Large intestine (tissue), 3 donors: ENCODE measurements around the gene RAB20. TPM values are rescaled to one million over a fixed set of nuclear protein-coding genes. Genes with fewer than 3 reads are reported as not detected.
"Not testable (repeated sequence)": the region's sequence is repeated elsewhere in the genome, so short reads cannot be mapped to it uniquely, and the experiment has no call there.

ENCODE experiments used
- DNase-seq, 2 donors: peaks; one replicate each; pipeline versions ENCODE4 v3.0.0 to v3.0.0-alpha.2; 2013
- H3K27ac ChIP-seq: one replicate; pipeline ENCODE4 v1.5.1; 2013; ENCODE audit warnings: low read length
- H3K27me3 ChIP-seq: 2 replicates; pipeline ENCODE4 v1.6.1; 2013; ENCODE audit warnings: low read length; ENCODE audit not compliant: control insufficient read depth, insufficient read depth
- H3K36me3 ChIP-seq: 2 replicates; pipeline ENCODE4 v1.6.1; 2013; ENCODE audit warnings: low read length; ENCODE audit not compliant: control insufficient read depth, insufficient read depth
- H3K4me1 ChIP-seq: one replicate; pipeline ENCODE4 v1.6.1; 2013; ENCODE audit warnings: low read length; ENCODE audit not compliant: control insufficient read depth, insufficient read depth
- H3K4me3 ChIP-seq: one replicate; pipeline ENCODE4 v1.5.1; 2013; ENCODE audit warnings: low read length
- H3K9me3 ChIP-seq: one replicate; pipeline ENCODE4 v1.6.1; 2013; ENCODE audit warnings: mild to moderate bottlenecking, low read depth, low read length, moderate library complexity; ENCODE audit not compliant: control insufficient read depth
- WGBS: methylation state at CpG from one replicate; pipeline ENCODE4 v1.1.5; 2013; ENCODE audit warnings: low lambda C conversion rate; ENCODE audit not compliant: insufficient coverage; 5-methylcytosine and 5-hydroxymethylcytosine counted together
- polyA plus RNA-seq: library from polyadenylated mRNA; unstranded; fragments of 120-200 nt; gene quantifications from one replicate; pipeline ENCODE4 v1.2.1, GENCODE V29; 2013

RAB20 gene
- polyA plus RNA-seq, 1 donor: 23.9 TPM

DNA sequence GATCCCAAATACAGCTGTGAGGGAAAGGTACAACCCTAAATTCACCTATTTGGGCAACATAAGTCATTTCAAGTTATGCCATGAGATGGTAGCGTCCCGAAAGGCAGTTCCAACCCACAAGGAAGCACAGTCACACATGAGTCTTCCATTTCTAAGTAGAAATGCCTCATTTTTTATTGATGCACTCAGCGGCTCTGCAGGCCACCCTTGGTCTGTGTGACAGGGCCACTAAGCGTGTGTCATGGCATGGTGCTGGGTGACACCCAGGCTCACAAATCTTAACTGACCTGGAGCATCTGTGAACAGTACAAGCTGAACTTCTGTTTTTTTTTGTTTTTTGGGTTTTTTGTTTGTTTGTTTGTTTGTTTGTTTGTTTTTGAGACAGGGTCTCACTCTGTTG is 15.1 kb downstream of the RAB20 start:
- Histone ChIP-seq H3K4me1 (peaks cover 14% of the 10 kb centered on the region), H3K36me3 (peaks cover 10% of the 10 kb centered on the region), H3K27ac (no peak overlapping the region), H3K4me3 (no peak overlapping the region), H3K27me3 (no peaks in the 10 kb centered on the region), H3K9me3 (no peaks in the 10 kb centered on the region)
- DNase-seq: no peak
- WGBS: 100% methylated on average over 1 of the region's 4 CpGs

DNA sequence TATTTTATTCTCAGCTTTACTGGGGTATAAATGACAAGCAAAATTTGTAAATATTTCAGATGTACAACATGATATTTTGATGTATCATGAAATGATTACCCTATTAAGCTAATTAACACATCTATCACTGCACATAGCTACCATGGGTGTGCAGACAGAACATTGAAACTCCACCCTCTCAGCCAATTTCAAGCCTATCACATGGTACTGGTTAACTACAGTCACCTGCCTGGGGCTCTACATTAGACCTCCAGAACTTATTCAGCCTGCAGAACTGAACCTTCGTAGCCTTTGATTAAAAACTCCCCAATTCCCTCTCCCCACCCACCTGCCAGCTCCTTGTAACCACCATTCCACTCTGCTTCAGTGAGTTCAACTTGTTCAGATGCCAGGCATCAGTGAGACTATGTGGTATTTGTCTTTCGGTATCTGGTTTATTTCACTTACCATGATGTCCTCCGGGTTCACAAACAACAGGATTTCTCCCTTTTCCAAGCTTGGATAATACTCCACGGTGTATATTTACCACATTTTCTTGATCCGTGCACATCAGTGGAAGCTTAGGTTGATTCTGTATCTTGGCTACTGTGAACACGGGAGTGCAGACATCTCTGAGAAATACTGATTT is 19.2 kb downstream of the RAB20 start:
- H3K27ac ChIP-seq: no peak overlapping the region
- no peaks in the 10 kb centered on the region for H3K9me3 ChIP-seq
- DNase-seq: no peak
- 76% methylated on average over 4 of the region's 6 CpGs for WGBS
- peaks cover 9% of the 10 kb centered on the region for H3K36me3 ChIP-seq
- H3K27me3 ChIP-seq: no peaks in the 10 kb centered on the region
- H3K4me3 ChIP-seq: no peak overlapping the region
- peaks cover 13% of the 10 kb centered on the region for H3K4me1 ChIP-seq

DNA sequence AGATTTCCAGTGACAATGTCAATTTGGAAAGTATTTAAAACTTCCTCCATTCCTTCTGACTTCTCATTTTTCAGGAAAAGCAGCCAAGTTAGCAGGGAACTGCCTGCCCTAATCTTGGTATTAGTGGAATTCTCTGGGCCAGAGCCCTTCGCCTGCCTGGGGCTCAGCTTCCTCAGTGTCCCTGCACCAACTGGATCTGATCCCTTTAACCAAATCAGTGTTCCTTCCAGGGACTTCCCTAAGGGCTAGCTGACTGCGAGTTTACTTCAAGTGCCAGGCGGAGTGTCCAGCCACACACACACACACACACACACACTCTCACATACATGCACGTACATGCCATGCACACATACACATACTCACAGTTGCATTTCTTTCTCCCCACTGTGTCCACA is 20.0 kb downstream of the RAB20 start:
- no peak overlapping the region for H3K27ac ChIP-seq
- peaks cover 4% of the 10 kb centered on the region for H3K36me3 ChIP-seq
- DNase-seq: no peak
- peaks cover 13% of the 10 kb centered on the region for H3K4me1 ChIP-seq
- H3K27me3 ChIP-seq: no peaks in the 10 kb centered on the region
- no CpG with 5 or more reads among the region's 4 CpGs for WGBS
- no peaks in the 10 kb centered on the region for H3K9me3 ChIP-seq
- H3K4me3 ChIP-seq: no peak overlapping the region

DNA sequence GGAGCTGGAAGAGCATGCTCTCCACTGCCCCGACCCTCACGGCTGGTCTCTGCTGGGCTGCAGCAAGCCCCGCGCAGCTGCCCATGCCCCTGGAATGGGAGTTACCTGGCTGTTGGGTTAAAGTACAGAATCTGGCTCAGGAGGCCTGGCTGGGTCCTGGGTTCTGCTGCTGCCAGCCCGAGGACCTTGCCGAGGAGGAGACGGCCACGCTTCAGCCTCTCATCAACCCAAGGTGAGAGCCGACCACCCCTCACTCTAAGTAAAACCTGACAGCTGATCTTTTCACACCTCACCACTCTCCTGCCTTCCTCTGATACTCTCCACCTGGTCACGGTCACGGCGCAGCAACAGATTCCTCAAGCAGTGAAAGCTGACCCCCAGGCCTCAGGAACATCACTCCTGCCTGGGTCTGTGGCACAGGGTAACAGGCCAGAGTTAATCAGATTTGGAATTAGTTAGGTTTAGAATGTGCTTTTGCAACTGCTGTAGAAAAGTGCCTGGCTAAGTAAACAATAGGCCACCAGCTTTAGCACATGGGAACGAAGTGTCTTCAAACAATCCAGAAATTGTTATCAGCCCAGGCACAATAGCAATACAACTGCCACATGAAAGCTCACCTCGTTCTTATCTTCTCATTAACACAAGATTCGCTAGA is 20.5 kb downstream of the RAB20 start:
- Histone ChIP-seq H3K27me3 (no peaks in the 10 kb centered on the region), H3K4me1 (peaks cover 13% of the 10 kb centered on the region), H3K27ac (no peak overlapping the region), H3K36me3 (peaks cover 8% of the 10 kb centered on the region), H3K4me3 (no peak overlapping the region), H3K9me3 (no peaks in the 10 kb centered on the region)
- DNase-seq: peak in 1 of 2 donors; percentile 35
- no CpG with 5 or more reads among the region's 15 CpGs for WGBS

DNA sequence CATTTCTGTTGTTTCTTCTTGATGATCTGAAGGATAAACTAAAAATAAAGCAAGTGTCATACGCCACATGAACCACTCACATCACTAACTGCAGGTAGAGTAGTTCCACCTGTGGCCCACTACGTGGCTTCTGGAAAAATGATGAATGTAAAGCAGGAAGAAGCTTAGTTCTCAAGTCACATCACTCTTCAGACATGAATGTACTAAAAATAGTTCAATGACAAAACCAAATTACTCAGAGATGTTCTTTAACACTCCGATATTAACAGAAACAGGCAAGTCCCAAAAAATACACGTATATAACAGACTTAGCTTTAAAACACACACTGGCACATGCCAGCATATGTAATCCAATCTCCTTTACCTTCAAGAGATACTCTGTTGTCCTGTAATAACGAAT is 21.6 kb downstream of the RAB20 start:
- DNase-seq: no peak
- Histone ChIP-seq H3K4me3 (no peak overlapping the region), H3K36me3 (peaks cover 15% of the 10 kb centered on the region), H3K9me3 (no peaks in the 10 kb centered on the region), H3K27ac (no peak overlapping the region), H3K4me1 (peaks cover 13% of the 10 kb centered on the region), H3K27me3 (no peaks in the 10 kb centered on the region)
- 90% methylated on average over 2 of the region's 5 CpGs for WGBS

DNA sequence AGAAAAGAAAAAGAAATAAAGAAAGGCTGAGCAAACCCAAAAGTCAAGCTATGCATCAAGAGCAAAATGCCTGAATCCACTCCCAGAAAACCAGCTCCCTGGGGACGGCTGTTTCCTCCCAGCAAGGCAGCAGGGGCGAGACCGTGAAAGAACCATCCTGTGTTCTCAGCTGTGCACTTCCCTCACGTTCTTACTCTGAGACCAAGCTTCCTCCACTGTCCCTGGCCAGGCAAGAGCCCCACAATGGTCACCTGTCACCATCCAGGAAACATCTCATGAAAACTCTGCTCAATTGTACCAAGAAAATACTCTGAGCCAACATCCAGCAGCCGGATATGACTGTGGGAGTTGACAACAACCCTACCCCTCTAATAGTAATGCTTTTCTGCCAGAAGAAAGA is 22.9 kb downstream of the RAB20 start:
- peaks cover 13% of the 10 kb centered on the region for H3K4me1 ChIP-seq

DNA sequence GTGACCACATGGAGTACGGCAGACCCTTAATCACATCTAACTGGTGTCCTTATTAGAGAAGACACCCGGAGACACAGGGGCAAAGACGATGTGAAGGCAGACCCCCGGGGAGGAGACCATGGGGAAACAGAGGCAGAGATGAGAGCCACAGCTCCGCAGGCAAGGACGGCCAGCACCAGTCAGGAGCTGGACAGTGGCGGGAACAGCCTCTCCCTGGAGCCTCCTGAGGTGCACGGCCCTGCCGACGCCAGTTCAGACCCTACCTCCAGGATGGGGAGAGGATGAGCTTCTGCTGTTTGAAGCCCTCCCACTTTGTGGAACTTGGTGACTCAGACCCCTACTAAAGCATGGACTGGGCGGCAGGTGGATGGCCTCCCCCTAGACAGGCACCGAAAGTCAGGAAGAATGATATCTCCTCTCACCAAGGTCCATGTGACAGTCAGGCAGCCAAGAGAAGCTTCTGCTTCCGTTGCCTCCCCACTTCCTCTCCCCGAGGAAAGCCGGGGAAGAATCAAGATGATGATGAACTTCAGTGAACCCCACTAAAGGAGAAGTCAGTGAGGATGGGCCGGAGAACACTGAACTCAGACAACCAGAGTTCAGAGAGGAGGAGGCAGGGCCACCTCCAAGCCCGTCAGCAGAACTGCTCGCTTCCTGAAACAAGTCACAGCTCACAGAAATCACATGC is 25.4 kb downstream of the RAB20 start:
- H3K36me3 ChIP-seq: peaks cover 15% of the 10 kb centered on the region
- no peaks in the 10 kb centered on the region for H3K9me3 ChIP-seq
- H3K27ac ChIP-seq: no peak overlapping the region
- no peaks in the 10 kb centered on the region for H3K27me3 ChIP-seq
- no peaks in the 10 kb centered on the region for H3K4me1 ChIP-seq
- no peak overlapping the region for H3K4me3 ChIP-seq
- no peak for DNase-seq
- WGBS: no CpG with 5 or more reads among the region's 18 CpGs

More for the DNA sequence above, 22.9 kb downstream of the RAB20 start:
- no peak for DNase-seq
- Histone ChIP-seq H3K9me3 (no peaks in the 10 kb centered on the region), H3K27me3 (no peaks in the 10 kb centered on the region), H3K27ac (no peak overlapping the region), H3K4me3 (no peak overlapping the region), H3K36me3 (peaks cover 15% of the 10 kb centered on the region)
- WGBS: no CpG with 5 or more reads among the region's 5 CpGs

DNA sequence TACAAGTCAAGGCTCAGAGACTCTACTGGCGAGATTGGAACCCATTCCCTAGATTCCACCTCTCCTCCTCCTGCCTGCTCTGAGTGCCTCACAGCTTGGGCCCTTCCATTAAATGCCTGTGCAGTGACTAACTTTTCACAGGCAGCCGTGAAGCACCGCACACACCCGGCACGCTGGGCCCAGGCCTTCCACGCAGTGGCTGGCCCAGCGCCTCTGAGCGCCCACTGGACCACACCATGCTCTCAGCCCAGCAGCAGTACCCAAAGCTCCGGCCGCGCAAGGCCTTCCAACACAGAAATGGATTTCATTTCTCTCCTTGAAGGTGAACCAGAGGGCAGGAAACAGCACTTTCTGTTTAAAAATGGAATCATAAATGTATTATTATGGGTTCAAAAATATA is 26.0 kb downstream of the RAB20 start:
- H3K4me3 ChIP-seq: no peak overlapping the region
- peaks cover 15% of the 10 kb centered on the region for H3K36me3 ChIP-seq
- WGBS: no CpG with 5 or more reads among the region's 11 CpGs
- H3K27me3 ChIP-seq: no peaks in the 10 kb centered on the region
- no peak overlapping the region for H3K27ac ChIP-seq
- no peak for DNase-seq
- H3K4me1 ChIP-seq: no peaks in the 10 kb centered on the region
- no peaks in the 10 kb centered on the region for H3K9me3 ChIP-seq

DNA sequence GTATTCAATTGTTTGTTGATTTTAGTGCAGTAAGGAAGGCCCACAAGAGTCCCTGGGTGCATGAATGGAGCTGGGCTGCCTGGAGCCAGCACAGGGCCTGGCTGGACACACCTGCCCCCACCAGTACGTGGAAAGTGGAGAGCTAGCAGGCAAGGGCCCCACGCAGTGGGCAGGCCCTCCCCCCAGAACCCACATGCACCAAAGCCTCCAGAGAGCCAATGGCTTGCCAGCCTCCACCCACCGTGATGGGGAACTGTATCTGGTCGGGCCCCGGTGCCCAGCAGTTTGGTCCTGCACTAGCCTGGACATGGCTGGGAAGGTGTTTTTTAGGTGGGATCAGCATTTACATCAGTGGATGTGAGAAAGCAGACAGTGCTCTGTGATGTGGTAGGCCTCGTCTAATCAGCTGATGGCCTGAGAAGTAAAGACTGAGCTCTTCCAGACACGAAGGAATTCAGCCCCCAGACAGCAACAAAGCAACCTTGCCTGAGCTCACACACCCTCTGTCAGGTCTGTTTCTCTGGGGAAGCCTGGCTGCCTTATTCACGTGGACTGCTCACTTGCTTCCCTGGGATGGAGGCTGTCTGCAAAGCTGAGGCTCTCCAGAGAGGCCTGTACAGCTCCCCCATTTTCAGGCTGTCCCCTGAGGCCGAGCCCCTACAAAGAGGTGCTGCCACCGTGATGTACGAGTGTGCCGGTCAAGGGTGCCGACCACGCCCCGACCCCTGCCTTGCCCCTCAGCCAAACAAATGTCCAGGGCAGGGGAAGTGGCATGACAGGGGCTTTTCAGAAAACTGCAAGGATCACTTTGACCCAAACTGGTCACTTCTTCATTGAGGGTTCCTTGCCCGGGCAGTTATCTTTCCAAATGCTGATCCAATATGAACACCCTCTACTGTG is 27.5 kb downstream of the RAB20 start:
- WGBS: no CpG with 5 or more reads among the region's 16 CpGs
- DNase-seq: no peak
- Histone ChIP-seq H3K27me3 (no peaks in the 10 kb centered on the region), H3K4me3 (no peak overlapping the region), H3K36me3 (peaks cover 15% of the 10 kb centered on the region), H3K9me3 (no peaks in the 10 kb centered on the region), H3K4me1 (peaks cover 4% of the 10 kb centered on the region), H3K27ac (no peak overlapping the region)

DNA sequence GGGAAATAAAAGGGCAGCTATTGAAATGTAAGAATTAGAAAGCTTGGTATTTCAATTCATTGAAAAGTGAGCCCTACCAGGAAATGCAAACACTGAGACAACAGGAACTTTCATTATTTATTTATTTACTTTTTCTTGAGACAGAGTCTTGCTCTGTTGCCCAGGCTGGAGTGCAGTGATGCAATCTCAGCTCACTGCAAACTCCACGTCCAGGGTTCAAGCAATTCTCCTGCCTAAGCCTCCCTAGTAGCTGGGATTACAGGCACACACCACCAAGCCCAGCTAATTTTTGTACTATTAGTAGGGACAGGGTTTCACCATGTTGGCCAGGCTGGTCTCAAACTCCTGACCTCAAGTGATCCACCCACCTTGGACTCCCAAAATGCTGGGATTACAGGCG is 29.3 kb downstream of the RAB20 start:
- peaks cover 15% of the 10 kb centered on the region for H3K4me1 ChIP-seq
- no CpG with 5 or more reads among the region's 2 CpGs for WGBS
- not testable (repeated sequence) for DNase-seq

More for the DNA sequence above, 29.3 kb downstream of the RAB20 start:
- H3K4me3 ChIP-seq, H3K27me3 ChIP-seq, H3K9me3 ChIP-seq, H3K27ac ChIP-seq: not testable (repeated sequence)
- peaks cover 15% of the 10 kb centered on the region for H3K36me3 ChIP-seq
